IPS-18a (cell line): Measurements from ENCODE around the gene APPBP2.
"Not testable (repeated sequence)": the region's sequence is repeated elsewhere in the genome, so short reads cannot be mapped to it uniquely, and the experiment has no call there.

ENCODE experiments used
- H3K27ac ChIP-seq: one replicate; pipeline ENCODE4 v1.5.1; 2013; ENCODE audit warnings: low read length
- H3K27me3 ChIP-seq: one replicate; pipeline ENCODE4 v1.6.1; 2013; ENCODE audit warnings: mild to moderate bottlenecking, low read length; ENCODE audit not compliant: control insufficient read depth, insufficient read depth
- H3K36me3 ChIP-seq: one replicate; pipeline ENCODE4 v1.6.1; 2013; ENCODE audit warnings: low read depth, low read length; ENCODE audit not compliant: control insufficient read depth
- H3K4me1 ChIP-seq: one replicate; pipeline ENCODE4 v1.6.1; 2013; ENCODE audit warnings: low read depth, low read length; ENCODE audit not compliant: control insufficient read depth
- H3K4me3 ChIP-seq: one replicate; pipeline ENCODE4 v1.5.1; 2013; ENCODE audit warnings: low read length
- H3K9ac ChIP-seq: one replicate; pipeline ENCODE4 v1.6.1; 2013; ENCODE audit warnings: mild to moderate bottlenecking, low read length, moderate library complexity
- H3K9me3 ChIP-seq: one replicate; pipeline ENCODE4 v1.6.1; 2013; ENCODE audit warnings: low read depth, low read length; ENCODE audit not compliant: control insufficient read depth

APPBP2 gene

DNA sequence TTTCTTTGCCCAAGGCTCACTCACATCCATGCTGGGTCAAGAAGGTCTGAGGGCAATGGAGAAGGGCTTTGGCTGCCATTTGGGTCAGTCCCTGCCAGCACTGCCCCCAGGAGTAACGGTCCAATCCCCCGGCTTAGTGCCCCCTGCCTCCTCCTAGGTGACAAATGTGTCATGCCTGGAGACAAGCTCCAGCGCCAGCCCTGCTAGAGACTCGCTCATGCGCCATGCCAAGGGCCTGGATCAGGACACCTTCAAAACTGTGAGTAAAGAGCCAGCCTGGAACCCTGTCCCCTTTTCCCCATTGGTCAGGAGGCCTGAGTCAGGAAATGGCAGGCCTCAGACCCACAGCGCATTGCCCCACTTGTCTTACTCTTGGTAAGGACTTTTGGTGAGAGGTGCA, 100.4 kb downstream of the APPBP2 start:
- H3K9ac ChIP-seq, result no peak overlapping the region
- H3K9me3 ChIP-seq, result no peaks in the 10 kb centered on the region
- H3K4me1 ChIP-seq, result no peaks in the 10 kb centered on the region
- peaks cover 11% of the 10 kb centered on the region for H3K27me3 ChIP-seq
- H3K4me3 ChIP-seq, result no peak overlapping the region
- H3K27ac ChIP-seq, result no peak overlapping the region
- H3K36me3 ChIP-seq, result no peaks in the 10 kb centered on the region

GRCh38 chr17:60423865-60424264, 102.2 kb downstream of the APPBP2 start:
- Histone ChIP-seq H3K4me1 (no peaks in the 10 kb centered on the region), H3K36me3 (no peaks in the 10 kb centered on the region), H3K9me3 (no peaks in the 10 kb centered on the region), H3K27me3 (peaks cover 11% of the 10 kb centered on the region), H3K9ac (no peak overlapping the region), H3K4me3 (no peak overlapping the region), H3K27ac (no peak overlapping the region)

DNA sequence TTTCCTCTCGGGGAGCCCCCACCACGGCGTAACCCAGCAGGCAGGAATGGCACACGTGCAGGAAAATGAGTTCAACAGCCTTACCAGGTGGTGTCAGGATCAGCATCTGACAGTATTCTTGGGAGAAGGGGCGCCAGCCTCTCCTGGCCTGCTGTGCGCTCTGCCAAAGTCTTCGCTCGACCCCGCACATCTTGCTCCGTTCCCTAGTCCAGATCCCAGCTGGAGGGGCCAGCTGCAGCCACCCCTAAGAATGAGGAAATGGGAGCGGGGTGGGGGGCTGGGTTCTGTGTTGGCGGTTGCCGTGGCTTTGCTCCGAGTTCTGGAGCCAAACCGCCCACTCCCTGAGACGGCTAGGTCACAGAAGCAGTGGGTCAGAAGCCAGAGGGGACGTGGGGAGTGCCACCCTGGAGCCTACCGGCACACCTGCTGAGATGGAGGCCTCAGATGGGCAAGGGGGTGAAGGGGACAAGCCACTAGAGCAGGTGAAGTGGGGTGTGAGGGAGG, 103.8 kb downstream of the APPBP2 start, which contains the start of gene CHCT1:
Gene CHCT1, plus strand, starts transcription at position 328 of the 504 bp plus-strand sequence. Its CDS starts 104 bp downstream, at position 432.
- H3K9ac ChIP-seq, result peak within 1 kb of the TSS; percentile 24
- no peak within 1 kb of the TSS for H3K27ac ChIP-seq
- no peaks in the 10 kb centered on the region for H3K4me1 ChIP-seq
- peaks cover 11% of the 10 kb centered on the region for H3K27me3 ChIP-seq
- no peaks in the 10 kb centered on the region for H3K9me3 ChIP-seq
- H3K4me3 ChIP-seq, result peak within 1 kb of the TSS; percentile 60
- H3K36me3 ChIP-seq, result no peaks in the 10 kb centered on the region

GRCh38 chr17:60421273-60422161, 104.5 kb downstream of the APPBP2 start:
- H3K27ac ChIP-seq, result no peak overlapping the region
- no peaks in the 10 kb centered on the region for H3K9me3 ChIP-seq
- H3K4me1 ChIP-seq, result no peaks in the 10 kb centered on the region
- H3K27me3 ChIP-seq, result peaks cover 11% of the 10 kb centered on the region
- peak overlapping the region; percentile 60 for H3K4me3 ChIP-seq
- peak overlapping the region; percentile 24 for H3K9ac ChIP-seq
- no peaks in the 10 kb centered on the region for H3K36me3 ChIP-seq

DNA sequence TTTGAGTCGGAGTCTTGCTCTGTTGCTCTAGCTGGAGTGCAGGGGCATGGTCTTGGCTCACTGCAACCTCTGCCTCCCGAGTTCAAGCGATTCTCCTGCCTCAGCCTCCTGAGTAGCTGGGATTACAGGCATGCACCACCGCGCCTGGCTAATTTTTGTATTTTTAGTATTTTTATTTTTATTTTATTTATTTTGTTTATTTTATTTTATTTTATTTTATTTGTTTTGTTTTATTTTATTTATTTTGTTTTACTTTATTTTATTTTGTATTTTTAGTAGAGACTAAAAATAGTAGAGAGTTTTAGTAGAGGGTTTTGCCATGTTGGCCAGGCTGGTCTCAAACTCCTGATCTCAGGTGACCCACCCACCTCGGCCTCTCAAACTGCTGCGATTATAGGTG, 106.2 kb downstream of the APPBP2 start:
- not testable (repeated sequence) for H3K9ac ChIP-seq, H3K4me1 ChIP-seq, H3K4me3 ChIP-seq, H3K36me3 ChIP-seq, H3K9me3 ChIP-seq, H3K27ac ChIP-seq
- peaks cover 11% of the 10 kb centered on the region for H3K27me3 ChIP-seq

GRCh38 chr17:60419003-60419402, 107.0 kb downstream of the APPBP2 start:
- not testable (repeated sequence) for H3K9me3 ChIP-seq, H3K36me3 ChIP-seq, H3K4me3 ChIP-seq, H3K9ac ChIP-seq, H3K27ac ChIP-seq, H3K4me1 ChIP-seq
- H3K27me3 ChIP-seq, result peaks cover 11% of the 10 kb centered on the region

GRCh38 chr17:60416368-60416925, 109.6 kb downstream of the APPBP2 start:
- Histone ChIP-seq H3K27me3 (no peaks in the 10 kb centered on the region), H3K9me3 (no peaks in the 10 kb centered on the region), H3K4me1 (no peaks in the 10 kb centered on the region), H3K9ac (no peak overlapping the region), H3K36me3 (no peaks in the 10 kb centered on the region), H3K27ac (no peak overlapping the region), H3K4me3 (no peak overlapping the region)

DNA sequence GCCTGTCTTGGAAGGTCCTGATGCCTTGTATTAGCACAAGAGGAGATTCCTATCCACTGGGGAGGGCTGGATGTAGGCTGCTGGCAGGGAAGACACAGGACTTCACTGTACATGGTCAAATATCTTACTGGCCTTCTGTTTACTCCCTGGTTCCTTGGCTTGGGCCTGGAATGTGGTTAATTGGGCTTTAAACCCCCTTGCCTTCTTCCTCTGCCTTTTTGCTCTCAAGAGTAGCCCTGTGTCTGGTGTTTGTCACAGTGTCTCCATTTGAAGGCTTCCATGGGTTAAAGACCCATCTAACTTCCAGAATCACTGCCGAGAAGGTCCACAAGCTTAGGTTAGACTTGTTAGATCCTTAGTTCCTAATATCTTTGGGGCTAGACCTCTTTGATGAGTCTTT, 110.9 kb downstream of the APPBP2 start:
- Histone ChIP-seq H3K9ac (no peak overlapping the region), H3K4me1 (no peaks in the 10 kb centered on the region), H3K27ac (no peak overlapping the region), H3K27me3 (no peaks in the 10 kb centered on the region), H3K4me3 (no peak overlapping the region), H3K9me3 (no peaks in the 10 kb centered on the region), H3K36me3 (no peaks in the 10 kb centered on the region)

DNA sequence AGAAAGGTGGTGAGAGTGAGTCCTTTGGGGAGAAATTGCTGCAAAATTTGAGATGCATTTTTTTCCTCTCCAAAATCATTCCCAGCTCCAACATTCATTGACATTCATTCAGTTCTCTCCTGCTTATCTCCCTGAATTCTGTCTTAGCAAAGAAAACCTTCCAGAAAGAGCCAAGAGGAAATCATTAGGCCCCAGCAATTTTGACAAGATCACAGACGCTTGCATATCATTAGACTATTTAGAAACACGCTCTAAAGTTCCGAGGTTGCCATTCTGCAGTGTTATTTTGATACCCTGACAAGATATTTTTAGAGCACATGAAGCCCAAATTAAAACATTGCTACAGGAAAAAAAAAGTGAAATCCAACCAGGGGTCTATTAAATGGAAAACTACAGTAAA, 113.3 kb downstream of the APPBP2 start:
- Histone ChIP-seq H3K27ac (no peak overlapping the region), H3K27me3 (no peaks in the 10 kb centered on the region), H3K4me3 (no peak overlapping the region), H3K9ac (no peak overlapping the region), H3K9me3 (no peaks in the 10 kb centered on the region), H3K4me1 (no peaks in the 10 kb centered on the region), H3K36me3 (no peaks in the 10 kb centered on the region)

DNA sequence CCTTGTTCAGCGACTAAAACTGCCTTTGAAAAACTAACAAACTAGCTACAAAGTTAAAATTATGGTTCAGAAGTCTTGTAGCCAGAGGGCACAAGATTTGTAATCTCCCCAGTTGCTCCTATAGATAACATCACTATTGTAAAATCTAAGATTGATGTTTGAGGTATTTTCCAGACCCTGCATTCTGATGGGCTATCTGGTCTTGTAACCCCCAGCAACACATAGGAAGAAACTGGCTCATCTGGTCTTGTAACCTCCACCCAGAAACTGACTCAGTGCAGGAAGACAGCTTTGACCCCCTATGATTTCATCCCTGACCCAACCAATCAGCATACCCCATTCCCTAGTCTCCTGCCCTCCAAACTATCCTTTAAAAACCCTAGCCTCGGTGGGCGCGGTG, 116.0 kb downstream of the APPBP2 start:
- H3K4me1 ChIP-seq, result no peaks in the 10 kb centered on the region
- H3K9ac ChIP-seq, result no peak overlapping the region
- no peaks in the 10 kb centered on the region for H3K36me3 ChIP-seq

GRCh38 chr17:60406887-60407286, 119.2 kb downstream of the APPBP2 start:
- Histone ChIP-seq H3K36me3 (no peaks in the 10 kb centered on the region), H3K27me3 (no peaks in the 10 kb centered on the region), H3K9ac (no peak overlapping the region), H3K27ac (no peak overlapping the region), H3K4me3 (no peak overlapping the region), H3K9me3 (no peaks in the 10 kb centered on the region), H3K4me1 (no peaks in the 10 kb centered on the region)

More for the DNA sequence above, 116.0 kb downstream of the APPBP2 start:
- H3K27ac ChIP-seq, result no peak overlapping the region
- H3K27me3 ChIP-seq, result no peaks in the 10 kb centered on the region
- H3K4me3 ChIP-seq, result no peak overlapping the region
- no peaks in the 10 kb centered on the region for H3K9me3 ChIP-seq
